T-helper 1 cell treated with Interleukin-12 subunit alpha and Interleukin-12 subunit beta and Interleukin-4 antibody, amounts not matched to agents 30 ng/mL and 1 ng/mL, for 36 hours (primary cell): ENCODE measurements around the gene PLK4. TPM values are rescaled to one million over a fixed set of nuclear protein-coding genes. Genes with fewer than 3 reads are reported as not detected.

Experiments used
- intact Hi-C: fragments of 100-400 bp; cut with micrococcal nuclease; formaldehyde crosslinking; loops from one replicate; pipeline ENCODE4 v1.15.1; 2024
- total RNA-seq: library from RNA; stranded (reverse); gene quantifications from 2 replicates; pipeline ENCODE4 v1.2.3, GENCODE V29; 2022

Gene PLK4
- total RNA-seq = 38.1 and 40.1 TPM in 2 replicates

DNA sequence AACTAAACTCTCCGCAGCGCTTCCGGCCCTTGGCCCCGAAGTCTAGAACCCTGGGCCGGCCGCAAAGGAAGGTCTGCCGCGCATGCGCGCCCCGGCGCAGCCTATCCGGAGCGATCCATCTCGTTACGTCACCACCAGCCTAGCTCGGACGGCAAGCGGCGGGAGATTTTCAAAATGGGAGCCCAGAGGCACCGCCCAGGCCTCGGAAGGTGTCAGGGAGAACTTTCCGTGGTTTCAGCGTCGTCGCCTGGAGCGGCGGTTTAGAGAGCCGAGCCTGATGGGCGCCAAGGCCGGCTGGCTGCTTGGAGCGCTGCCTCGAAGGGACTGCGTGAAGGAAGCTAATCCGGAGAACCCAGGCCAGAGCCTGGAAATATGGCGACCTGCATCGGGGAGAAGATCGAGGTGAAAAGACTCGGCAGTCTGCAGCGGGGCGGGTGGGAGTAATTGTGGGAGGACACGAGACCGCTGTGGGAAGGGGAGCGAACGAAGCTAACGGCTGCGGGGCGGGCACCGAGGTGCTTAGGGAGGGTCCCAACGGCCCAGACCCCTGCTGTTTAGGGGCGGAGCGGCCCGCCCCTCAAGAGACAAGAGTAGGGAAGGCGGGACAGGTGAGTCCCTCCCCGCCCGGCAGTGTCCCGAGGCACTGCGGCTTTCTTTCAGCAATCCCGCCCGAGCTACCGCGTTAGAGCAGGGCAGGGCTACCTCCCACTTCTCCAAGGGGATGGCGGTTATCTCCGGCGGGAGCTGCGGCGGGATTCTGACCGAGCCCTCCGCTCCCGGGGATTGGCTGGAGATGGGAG, at the start of gene PLK4:
Gene PLK4 (plus strand): TSS at position 131 of the 800 bp plus-strand sequence. CDS start 242 bp downstream, at position 373.
- intact Hi-C loops = loop anchor here (1.0 kb wide), 9 partner anchors 9 to 1215 kb away; partner anchors contain the start of genes ABHD18, C4orf33, HSPA4L and JADE1

- intact Hi-C loops = no loop called here
These were observed 48.1 kb upstream of the PLK4 start for GRCh38 chr4:127832585-127832984.

GRCh38 chr4:127843704-127844600, 36.7 kb upstream of the PLK4 start:
- intact Hi-C loops = no loop called here

DNA sequence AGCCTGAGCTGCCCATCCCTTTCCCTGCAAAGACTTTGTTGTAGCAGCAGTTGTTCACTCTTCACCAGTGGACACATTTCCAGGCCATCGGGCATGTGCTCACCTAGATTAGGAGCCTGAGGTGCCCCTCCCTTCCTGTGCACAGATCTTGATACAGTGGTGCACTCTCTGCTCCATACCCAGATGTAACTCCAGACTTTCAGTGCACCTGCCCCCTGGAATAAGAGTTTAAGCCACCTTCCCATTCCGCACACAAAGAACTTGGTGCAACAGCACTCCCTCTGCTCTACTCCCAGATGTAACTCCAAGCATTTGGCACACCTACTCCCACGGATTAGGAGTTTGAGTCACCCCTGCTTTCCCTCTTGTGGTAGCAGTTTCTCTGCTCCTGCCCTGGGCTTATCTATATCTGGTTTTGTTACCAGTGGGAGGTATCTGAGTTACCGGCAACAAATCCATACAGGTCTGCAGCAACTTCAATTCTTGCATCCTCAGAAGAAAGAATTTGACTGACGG, 36.0 kb upstream of the PLK4 start:
- intact Hi-C loops = no loop called here

DNA sequence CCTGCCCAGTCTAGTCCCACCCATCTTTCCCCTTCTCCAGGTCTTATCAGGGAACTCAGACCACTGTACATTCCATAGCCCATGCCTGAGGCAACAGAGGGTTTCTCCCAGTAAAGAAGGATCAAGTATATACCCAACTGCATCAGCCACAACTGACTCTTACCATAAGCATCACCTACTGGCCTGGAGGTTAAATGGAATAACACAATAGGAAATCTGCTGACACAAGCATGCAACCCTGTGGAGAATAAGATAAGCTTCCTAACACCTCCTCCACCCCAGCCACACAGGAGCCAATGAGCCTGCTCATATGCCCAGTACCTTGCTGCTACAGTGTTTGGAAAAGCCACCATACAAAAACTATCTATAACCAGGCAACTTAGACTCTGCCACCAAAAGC, 34.6 kb upstream of the PLK4 start:
- intact Hi-C loops = no loop called here

DNA sequence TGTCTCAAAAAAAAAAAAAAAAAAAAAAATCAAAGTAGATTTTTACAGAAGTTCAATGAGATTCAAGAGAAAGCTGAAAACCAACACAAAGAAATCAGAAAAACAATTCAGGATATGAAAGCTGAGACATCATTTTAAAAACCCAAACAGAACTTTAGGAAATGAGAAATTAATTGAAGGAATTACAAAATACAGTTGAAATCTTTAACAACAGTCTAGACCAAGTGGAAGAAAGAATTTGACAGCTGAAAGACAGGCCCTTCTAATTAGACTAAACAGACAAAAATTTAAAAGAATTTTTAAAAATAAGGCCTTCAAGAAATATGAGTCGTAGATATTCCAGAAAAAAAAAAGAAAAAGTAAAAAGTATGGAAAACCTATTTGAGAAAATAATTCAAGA, 33.9 kb upstream of the PLK4 start:
- intact Hi-C loops = no loop called here

- intact Hi-C loops = no loop called here
These were observed 31.0 kb upstream of the PLK4 start for GRCh38 chr4:127849505-127850234.

- intact Hi-C loops = no loop called here
These were observed 28.0 kb upstream of the PLK4 start for GRCh38 chr4:127852661-127853060.

DNA sequence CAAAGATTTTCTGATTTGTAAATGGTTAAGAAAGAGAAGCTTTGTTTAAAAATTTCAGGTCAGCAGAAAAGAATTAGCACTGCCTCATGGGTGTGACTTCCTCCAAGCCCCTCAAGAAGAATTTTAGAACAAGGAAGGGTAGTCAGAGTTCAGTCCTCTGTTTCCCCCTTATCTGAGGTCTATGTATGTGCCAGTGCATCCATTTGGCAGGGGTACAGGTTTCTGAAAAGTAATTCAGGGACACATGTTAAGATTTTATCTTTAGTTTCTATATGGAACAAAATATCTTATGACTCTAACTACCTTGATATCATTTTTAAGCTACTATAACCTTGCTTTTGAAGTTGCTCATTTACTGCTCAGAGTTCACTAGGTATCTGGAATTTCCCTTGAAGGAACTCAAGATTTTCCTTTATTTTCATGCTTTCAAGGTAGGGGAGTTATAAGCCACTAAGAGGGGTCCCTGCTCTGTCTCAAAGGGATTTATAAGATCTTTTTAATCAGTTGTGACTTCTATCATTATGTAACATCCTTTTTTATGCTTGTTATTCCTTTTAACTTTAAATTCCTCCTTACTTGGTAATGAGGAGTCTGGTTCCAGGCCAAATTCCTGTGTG, 24.4 kb upstream of the PLK4 start:
- intact Hi-C loops = no loop called here

GRCh38 chr4:127856813-127857447, 23.8 kb upstream of the PLK4 start:
- intact Hi-C loops = no loop called here

DNA sequence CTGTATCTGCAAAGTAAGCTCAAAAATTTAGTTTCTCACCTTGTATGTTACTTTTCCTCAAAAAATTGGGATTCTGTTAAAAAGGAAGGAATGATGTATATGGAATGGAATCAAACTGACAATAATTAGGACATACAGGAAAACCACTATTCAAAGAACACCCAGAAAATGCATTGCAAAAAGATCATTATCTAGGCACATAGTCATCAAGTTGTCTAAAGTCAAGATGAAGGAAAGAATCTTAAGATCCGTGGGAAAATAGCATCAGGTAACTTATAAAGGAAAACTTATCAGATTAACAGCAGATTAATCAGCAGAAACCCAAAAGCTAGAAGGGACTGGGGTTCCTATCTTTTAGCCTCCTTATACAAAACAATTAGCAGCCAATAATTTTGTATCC, 23.1 kb upstream of the PLK4 start:
- intact Hi-C loops = no loop called here

GRCh38 chr4:127868196-127868595, 12.5 kb upstream of the PLK4 start:
- intact Hi-C loops = no loop called here

GRCh38 chr4:127870281-127870680, 10.4 kb upstream of the PLK4 start:
- intact Hi-C loops = no loop called here

- intact Hi-C loops = no loop called here
These were observed 10.0 kb upstream of the PLK4 start for GRCh38 chr4:127870688-127871087.

DNA sequence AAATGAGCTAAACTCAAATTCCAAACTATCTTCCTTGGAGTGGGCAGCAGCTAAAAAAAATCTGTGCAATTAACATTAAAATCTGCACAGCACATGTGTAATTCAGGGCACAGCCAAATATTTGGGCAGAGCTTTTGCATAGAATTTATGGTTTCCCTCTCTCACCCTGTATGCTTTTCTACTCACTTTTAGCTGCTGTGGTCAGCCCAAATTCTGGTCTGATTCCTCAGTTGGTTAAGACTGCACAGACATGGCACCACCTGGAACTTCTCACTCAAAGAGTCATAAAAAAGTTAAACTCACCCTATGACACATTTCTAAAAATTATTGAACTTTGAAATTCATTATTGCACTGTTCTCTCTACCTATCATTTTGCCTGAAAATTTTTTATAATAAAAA, 4.9 kb upstream of the PLK4 start:
- intact Hi-C loops = no loop called here

GRCh38 chr4:127881563-127881864, 821 bp downstream of the PLK4 start:
- intact Hi-C loops = loop anchor here (1.0 kb wide), 2 partner anchors 9 to 931 kb away; no protein-coding TSS in a partner anchor

DNA sequence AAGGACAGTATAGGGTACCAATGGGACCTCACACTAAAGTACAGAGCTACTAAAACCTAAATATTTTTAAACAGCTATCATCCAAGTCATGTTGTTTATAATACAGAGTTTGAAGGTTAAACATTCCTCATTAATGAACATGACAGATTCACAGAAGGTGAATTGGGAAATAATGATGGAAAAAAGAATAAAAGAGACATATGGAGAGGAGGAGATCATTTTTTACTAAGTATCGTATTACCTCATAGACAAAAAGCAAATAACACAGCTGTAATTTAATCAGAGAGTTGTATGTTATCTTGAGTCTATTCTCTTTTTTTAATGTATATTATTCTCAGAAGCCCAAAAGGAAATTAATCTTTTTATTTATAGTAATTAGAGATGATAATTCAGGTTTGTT, 7.9 kb downstream of the PLK4 start:
- intact Hi-C loops = no loop called here

GRCh38 chr4:127889903-127890302, 9.2 kb downstream of the PLK4 start:
- intact Hi-C loops = loop anchor here (1.0 to 2.0 kb wide), 2 partner anchors 9 to 75 kb away; partner anchors contain the start of genes ABHD18 and MFSD8

GRCh38 chr4:127896069-127896468, 15.4 kb downstream of the PLK4 start:
- intact Hi-C loops = no loop called here

- intact Hi-C loops = no loop called here
These were observed 15.8 kb downstream of the PLK4 start for GRCh38 chr4:127896528-127896927.
